ENCODE results near the gene ERP27. TPM values are rescaled to one million over a fixed set of nuclear protein-coding genes. Genes with fewer than 3 reads are reported as not detected.

The ERP27 gene
- total RNA-seq, 4 donors from 2014 or later: 0.57 to 5.5 (median 1.9) TPM; not detected in 1

GRCh38 chr12:14961466-14962152 lies 23.3 kb upstream of the ERP27 start, which contains the start of gene ARHGDIB:
Gene ARHGDIB, minus strand, starts transcription at chr12:14961601. Its CDS starts 10,889 bp downstream, at chr12:14950712.
- Histone ChIP-seq H3K4me1 (peaks cover 0 to 39% (median 0%) of the 10 kb centered on the region in 3 donors), H3K36me3 (no peaks in the 10 kb centered on the region), H3K4me3 (peak within 1 kb of the TSS; percentile 26 to 61 (median 46)), H3K27me3 (no peaks in the 10 kb centered on the region), H3K27ac (peak within 1 kb of the TSS; percentile 78 to 87 (median 82)), H3K9me3 (no peaks in the 10 kb centered on the region)
- WGBS, 2 donors: 17 to 24% methylated on average over 13 to 14 of the region's 14 CpGs
- DNase-seq: no peak
- intact Hi-C loops (cut with DNase I): no loop called here
- TF ChIP-seq POLR2A (IDR thresholded peaks at IDR 0.05): peak in 2 of 4 donors; percentile 54 to 65
- TF ChIP-seq, protein P1, sequence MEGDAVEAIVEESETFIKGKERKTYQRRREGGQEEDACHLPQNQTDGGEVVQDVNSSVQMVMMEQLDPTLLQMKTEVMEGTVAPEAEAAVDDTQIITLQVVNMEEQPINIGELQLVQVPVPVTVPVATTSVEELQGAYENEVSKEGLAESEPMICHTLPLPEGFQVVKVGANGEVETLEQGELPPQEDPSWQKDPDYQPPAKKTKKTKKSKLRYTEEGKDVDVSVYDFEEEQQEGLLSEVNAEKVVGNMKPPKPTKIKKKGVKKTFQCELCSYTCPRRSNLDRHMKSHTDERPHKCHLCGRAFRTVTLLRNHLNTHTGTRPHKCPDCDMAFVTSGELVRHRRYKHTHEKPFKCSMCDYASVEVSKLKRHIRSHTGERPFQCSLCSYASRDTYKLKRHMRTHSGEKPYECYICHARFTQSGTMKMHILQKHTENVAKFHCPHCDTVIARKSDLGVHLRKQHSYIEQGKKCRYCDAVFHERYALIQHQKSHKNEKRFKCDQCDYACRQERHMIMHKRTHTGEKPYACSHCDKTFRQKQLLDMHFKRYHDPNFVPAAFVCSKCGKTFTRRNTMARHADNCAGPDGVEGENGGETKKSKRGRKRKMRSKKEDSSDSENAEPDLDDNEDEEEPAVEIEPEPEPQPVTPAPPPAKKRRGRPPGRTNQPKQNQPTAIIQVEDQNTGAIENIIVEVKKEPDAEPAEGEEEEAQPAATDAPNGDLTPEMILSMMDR (IDR thresholded peaks at IDR 0.05): no peak

- Histone ChIP-seq H3K27me3 (no peaks in the 10 kb centered on the region), H3K36me3 (no peaks in the 10 kb centered on the region), H3K4me1 (peaks cover 0 to 44% (median 0%) of the 10 kb centered on the region in 3 donors), H3K27ac (peak overlapping the region; percentile 78 to 87 (median 82)), H3K4me3 (peak overlapping the region; percentile 26 to 61 (median 46)), H3K9me3 (no peaks in the 10 kb centered on the region)
- 17 to 26% methylated on average over 12 to 13 of the region's 13 CpGs for WGBS, 2 donors
- DNase-seq: no peak
- intact Hi-C loops (cut with DNase I): no loop called here
- no peak for TF ChIP-seq POLR2A (IDR thresholded peaks at IDR 0.05)
- TF ChIP-seq, protein P1 (IDR thresholded peaks at IDR 0.05): no peak
Observed at GRCh38 chr12:14960548-14961465, 22.5 kb upstream of the ERP27 start.

- Histone ChIP-seq H3K9me3 (no peaks in the 10 kb centered on the region), H3K4me1 (peaks cover 0 to 44% (median 0%) of the 10 kb centered on the region in 3 donors), H3K27ac (peak overlapping the region; percentile 78 to 87 (median 82)), H3K36me3 (no peaks in the 10 kb centered on the region), H3K4me3 (peak overlapping the region; percentile 26 to 61 (median 46)), H3K27me3 (no peaks in the 10 kb centered on the region)
- no peak for DNase-seq
- WGBS, 2 donors: 67 to 84% methylated on average over 4 of the region's 4 CpGs
- TF ChIP-seq POLR2A (IDR thresholded peaks at IDR 0.05): no peak
- TF ChIP-seq, protein P1 (IDR thresholded peaks at IDR 0.05): no peak
- intact Hi-C loops (cut with DNase I): no loop called here
Observed at GRCh38 chr12:14959916-14960496, 21.7 kb upstream of the ERP27 start.

- H3K4me1 ChIP-seq: peaks cover 0 to 44% (median 0%) of the 10 kb centered on the region in 3 donors
- intact Hi-C loops (cut with DNase I): no loop called here
- no peaks in the 10 kb centered on the region for H3K27me3 ChIP-seq
- peak overlapping the region in 3 of 4 donors; percentile 44 to 61 (median 47) for H3K4me3 ChIP-seq
- DNase-seq: no peak
- H3K9me3 ChIP-seq: no peaks in the 10 kb centered on the region
- H3K27ac ChIP-seq: peak overlapping the region; percentile 78 to 87 (median 82)
- TF ChIP-seq, protein P1 (IDR thresholded peaks at IDR 0.05): no peak
- TF ChIP-seq POLR2A (IDR thresholded peaks at IDR 0.05): no peak
- no peaks in the 10 kb centered on the region for H3K36me3 ChIP-seq
- 47 to 70% methylated on average over 3 of the region's 3 CpGs for WGBS, 2 donors
Observed at GRCh38 chr12:14959463-14959862, 21.1 kb upstream of the ERP27 start.

Data from esophagus squamous epithelium (tissue), 5 donors.